Central memory CD8-positive, alpha-beta T cell (primary cell): Measurements from ENCODE around the gene TMEM86A.

Experiments
- ATAC-seq: fragments of 150-1000 bp; cut with Tn5 transposase; replicated peaks from 2 replicates; pipeline ENCODE4 v1.10.0; 2022; ENCODE audit warnings: mild to moderate bottlenecking, moderate FRiP score, moderate number of reproducible peaks; ENCODE audit not compliant: poor library complexity, severe bottlenecking; ENCODE audit errors: extremely low read depth
- DNase-seq, 2 donors: peaks; one replicate each; pipeline ENCODE4 v3.0.0; 2021; ENCODE audit warnings: low spot score in 2 of 2
- H3K27ac Mint-ChIP-seq: one replicate; pipeline ENCODE4 v1.8.0; 2022; ENCODE audit warnings: low read depth, mild to moderate bottlenecking, moderate library complexity, mixed read lengths
- H3K27me3 Mint-ChIP-seq: one replicate; pipeline ENCODE4 v1.8.0; 2022; ENCODE audit warnings: mixed read lengths
- H3K36me3 Mint-ChIP-seq: one replicate; pipeline ENCODE4 v1.8.0; 2022; ENCODE audit warnings: mild to moderate bottlenecking, moderate library complexity, mixed read lengths; ENCODE audit not compliant: insufficient read depth
- H3K4me1 Mint-ChIP-seq: one replicate; pipeline ENCODE4 v1.8.0; 2022; ENCODE audit warnings: mixed read lengths
- H3K4me3 Mint-ChIP-seq: one replicate; pipeline ENCODE4 v1.8.0; 2022; ENCODE audit warnings: mild to moderate bottlenecking, moderate library complexity, mixed read lengths
- H3K9me3 Mint-ChIP-seq: one replicate; pipeline ENCODE4 v1.8.0; 2022; ENCODE audit warnings: mixed read lengths

Gene TMEM86A

GRCh38 chr11:18720091-18720807 lies 21.7 kb downstream of the TMEM86A start:
- H3K4me1 Mint-ChIP-seq, result peaks cover 22% of the 10 kb centered on the region
- peaks cover 1% of the 10 kb centered on the region for H3K36me3 Mint-ChIP-seq
- H3K4me3 Mint-ChIP-seq, result peak overlapping the region; percentile 84
- DNase-seq (no peak), ATAC-seq (no peak)
- H3K27me3 Mint-ChIP-seq, result peaks cover 3% of the 10 kb centered on the region
- no peak overlapping the region for H3K27ac Mint-ChIP-seq
- no peaks in the 10 kb centered on the region for H3K9me3 Mint-ChIP-seq

- ATAC-seq (peak; percentile 89), DNase-seq (peak; percentile 66 to 71)
- Mint-ChIP-seq H3K27ac (no peak overlapping the region), H3K4me3 (peak overlapping the region; percentile 84), H3K4me1 (peaks cover 22% of the 10 kb centered on the region), H3K36me3 (peaks cover 1% of the 10 kb centered on the region), H3K9me3 (no peaks in the 10 kb centered on the region), H3K27me3 (no peaks in the 10 kb centered on the region)
Observed at GRCh38 chr11:18720808-18721560, 22.4 kb downstream of the TMEM86A start.

GRCh38 chr11:18721561-18722292 lies 23.1 kb downstream of the TMEM86A start:
- no peaks in the 10 kb centered on the region for H3K9me3 Mint-ChIP-seq
- ATAC-seq (peak; percentile 64), DNase-seq (no peak)
- peaks cover 22% of the 10 kb centered on the region for H3K4me1 Mint-ChIP-seq
- no peaks in the 10 kb centered on the region for H3K27me3 Mint-ChIP-seq
- H3K27ac Mint-ChIP-seq, result no peak overlapping the region
- peak overlapping the region; percentile 84 for H3K4me3 Mint-ChIP-seq
- H3K36me3 Mint-ChIP-seq, result peaks cover 1% of the 10 kb centered on the region

- no peak overlapping the region for H3K27ac Mint-ChIP-seq
- H3K4me3 Mint-ChIP-seq, result peak overlapping the region; percentile 84
- H3K4me1 Mint-ChIP-seq, result peaks cover 22% of the 10 kb centered on the region
- ATAC-seq, result no peak
- H3K9me3 Mint-ChIP-seq, result no peaks in the 10 kb centered on the region
- no peaks in the 10 kb centered on the region for H3K27me3 Mint-ChIP-seq
- no peak for DNase-seq
- H3K36me3 Mint-ChIP-seq, result peaks cover 1% of the 10 kb centered on the region
Observed at GRCh38 chr11:18722293-18722637, 23.7 kb downstream of the TMEM86A start.

- no peaks in the 10 kb centered on the region for H3K9me3 Mint-ChIP-seq
- no peak overlapping the region for H3K27ac Mint-ChIP-seq
- H3K4me1 Mint-ChIP-seq, result peaks cover 28% of the 10 kb centered on the region
- no peak for ATAC-seq
- peaks cover 1% of the 10 kb centered on the region for H3K36me3 Mint-ChIP-seq
- DNase-seq, result no peak
- H3K4me3 Mint-ChIP-seq, result no peak overlapping the region
- no peaks in the 10 kb centered on the region for H3K27me3 Mint-ChIP-seq
Observed at GRCh38 chr11:18723991-18724390, 25.4 kb downstream of the TMEM86A start.

GRCh38 chr11:18726040-18726439 lies 27.5 kb downstream of the TMEM86A start, which contains the start of gene IGSF22:
Gene IGSF22 (minus strand): TSS chr11:18726188. CDS start chr11:18724236, 1,952 bp downstream.
- ATAC-seq (no peak), DNase-seq (no peak)
- H3K36me3 Mint-ChIP-seq, result peaks cover 1% of the 10 kb centered on the region
- H3K9me3 Mint-ChIP-seq, result no peaks in the 10 kb centered on the region
- peaks cover 17% of the 10 kb centered on the region for H3K4me1 Mint-ChIP-seq
- H3K27me3 Mint-ChIP-seq, result no peaks in the 10 kb centered on the region
- H3K4me3 Mint-ChIP-seq, result no peak within 1 kb of the TSS
- no peak within 1 kb of the TSS for H3K27ac Mint-ChIP-seq

GRCh38 chr11:18727479-18728236 lies 29.1 kb downstream of the TMEM86A start:
- H3K27ac Mint-ChIP-seq, result no peak overlapping the region
- DNase-seq (no peak), ATAC-seq (no peak)
- H3K4me3 Mint-ChIP-seq, result no peak overlapping the region
- H3K9me3 Mint-ChIP-seq, result no peaks in the 10 kb centered on the region
- no peaks in the 10 kb centered on the region for H3K36me3 Mint-ChIP-seq
- H3K27me3 Mint-ChIP-seq, result no peaks in the 10 kb centered on the region
- H3K4me1 Mint-ChIP-seq, result peaks cover 11% of the 10 kb centered on the region

- no peak overlapping the region for H3K4me3 Mint-ChIP-seq
- H3K9me3 Mint-ChIP-seq, result no peaks in the 10 kb centered on the region
- DNase-seq (no peak), ATAC-seq (no peak)
- no peaks in the 10 kb centered on the region for H3K27me3 Mint-ChIP-seq
- H3K27ac Mint-ChIP-seq, result no peak overlapping the region
- H3K36me3 Mint-ChIP-seq, result no peaks in the 10 kb centered on the region
- peaks cover 11% of the 10 kb centered on the region for H3K4me1 Mint-ChIP-seq
Observed at GRCh38 chr11:18728658-18729057, 30.1 kb downstream of the TMEM86A start.

GRCh38 chr11:18729426-18729825 lies 30.8 kb downstream of the TMEM86A start:
- ATAC-seq (no peak), DNase-seq (no peak)
- no peak overlapping the region for H3K27ac Mint-ChIP-seq
- no peaks in the 10 kb centered on the region for H3K9me3 Mint-ChIP-seq
- no peaks in the 10 kb centered on the region for H3K27me3 Mint-ChIP-seq
- H3K4me1 Mint-ChIP-seq, result peaks cover 11% of the 10 kb centered on the region
- no peaks in the 10 kb centered on the region for H3K36me3 Mint-ChIP-seq
- H3K4me3 Mint-ChIP-seq, result no peak overlapping the region

- Mint-ChIP-seq H3K27ac (no peak overlapping the region), H3K27me3 (peaks cover 3% of the 10 kb centered on the region), H3K4me3 (no peak overlapping the region)
Observed at GRCh38 chr11:18730020-18730419, 31.4 kb downstream of the TMEM86A start.

GRCh38 chr11:18731441-18731840 lies 32.9 kb downstream of the TMEM86A start:
- H3K4me3 Mint-ChIP-seq, result no peak overlapping the region
- ATAC-seq (no peak), DNase-seq (no peak)
- no peaks in the 10 kb centered on the region for H3K36me3 Mint-ChIP-seq
- peaks cover 17% of the 10 kb centered on the region for H3K27me3 Mint-ChIP-seq
- peaks cover 11% of the 10 kb centered on the region for H3K4me1 Mint-ChIP-seq
- H3K27ac Mint-ChIP-seq, result no peak overlapping the region
- H3K9me3 Mint-ChIP-seq, result no peaks in the 10 kb centered on the region

More at GRCh38 chr11:18730020-18730419, 31.4 kb downstream of the TMEM86A start:
- no peaks in the 10 kb centered on the region for H3K9me3 Mint-ChIP-seq
- DNase-seq (no peak), ATAC-seq (no peak)
- peaks cover 11% of the 10 kb centered on the region for H3K4me1 Mint-ChIP-seq
- no peaks in the 10 kb centered on the region for H3K36me3 Mint-ChIP-seq
